HG03103 (cell line): ENCODE data around the gene SH3PXD2A.
"Not testable (repeated sequence)": the region's sequence is repeated elsewhere in the genome, so short reads cannot be mapped to it uniquely, and the experiment has no call there.

Experiments
- ATAC-seq: cut with Tn5 transposase; IDR thresholded peaks from one replicate; pipeline ENCODE4 v1.9.1; 2021; ENCODE audit warnings: low read depth; ENCODE audit not compliant: unreplicated experiment

The SH3PXD2A gene

DNA sequence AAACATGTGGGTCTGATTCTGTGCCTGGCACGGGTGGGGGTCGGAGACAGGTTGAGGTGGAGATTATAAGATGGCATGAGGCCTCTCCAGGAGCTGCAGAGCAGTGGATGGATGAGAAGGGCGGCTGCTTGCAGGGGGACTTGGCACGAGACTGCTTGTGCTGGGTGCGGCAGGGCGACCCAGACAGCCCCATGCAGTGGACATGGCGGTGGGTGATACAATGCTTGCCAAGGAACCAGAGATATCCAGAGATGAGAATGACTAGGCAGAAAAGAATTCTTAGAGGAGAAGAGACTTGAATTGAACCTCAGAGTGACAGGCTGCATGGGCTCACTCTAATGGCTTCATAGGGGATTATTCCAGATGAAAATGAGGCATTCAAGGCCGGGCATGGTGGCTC lies 216.4 kb downstream of the SH3PXD2A start:
- no peak for ATAC-seq

DNA sequence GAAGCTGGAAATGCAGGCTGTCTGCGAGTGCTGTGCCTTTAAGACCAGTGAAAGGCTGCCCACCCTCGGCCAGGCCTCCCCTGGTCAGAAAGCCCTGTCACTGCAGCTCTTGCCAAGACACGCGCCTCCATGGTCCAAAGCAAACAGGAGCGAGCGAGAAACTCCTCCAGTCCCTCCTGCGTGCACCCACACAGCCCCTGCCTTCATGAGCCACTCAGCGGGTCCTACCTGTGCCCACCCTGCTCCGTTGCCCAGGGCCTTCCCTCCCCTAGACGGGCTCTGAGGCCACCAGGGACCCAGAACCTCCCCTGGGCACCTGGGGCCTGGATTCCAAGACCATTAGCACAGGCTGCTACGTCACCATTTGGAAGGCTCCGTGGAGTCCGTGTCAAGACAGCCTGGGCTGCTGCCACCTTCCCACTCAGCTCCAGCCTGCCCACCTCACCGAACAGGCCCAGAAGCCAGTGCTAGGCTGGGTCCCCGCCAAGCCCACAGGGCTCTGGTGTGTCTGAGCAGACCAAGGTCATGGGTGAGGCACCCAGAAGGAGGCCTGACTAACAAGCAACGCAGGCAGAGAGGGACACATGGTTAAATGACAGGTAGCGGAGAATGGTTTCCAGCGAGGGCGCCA lies 217.3 kb downstream of the SH3PXD2A start:
- ATAC-seq = no peak

DNA sequence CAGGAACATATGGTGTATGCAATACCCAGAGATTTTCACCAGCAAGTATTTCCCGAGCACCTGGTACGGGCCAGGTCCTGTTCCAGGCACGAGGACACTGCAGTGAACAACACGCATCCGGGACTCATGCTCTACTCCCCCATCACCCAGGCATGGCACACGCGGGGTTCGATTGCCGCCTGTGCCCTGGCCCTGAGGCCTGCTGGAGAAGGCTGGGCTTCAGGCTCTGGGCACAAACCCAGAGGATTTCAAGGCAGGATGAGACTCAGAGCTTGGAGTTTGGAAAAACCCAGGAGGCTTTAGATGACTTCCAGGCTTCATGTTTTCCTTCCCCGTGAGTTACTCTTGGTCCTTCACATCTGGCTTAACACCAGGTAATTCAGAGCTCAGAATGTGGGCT lies 218.4 kb downstream of the SH3PXD2A start:
- ATAC-seq = no peak

DNA sequence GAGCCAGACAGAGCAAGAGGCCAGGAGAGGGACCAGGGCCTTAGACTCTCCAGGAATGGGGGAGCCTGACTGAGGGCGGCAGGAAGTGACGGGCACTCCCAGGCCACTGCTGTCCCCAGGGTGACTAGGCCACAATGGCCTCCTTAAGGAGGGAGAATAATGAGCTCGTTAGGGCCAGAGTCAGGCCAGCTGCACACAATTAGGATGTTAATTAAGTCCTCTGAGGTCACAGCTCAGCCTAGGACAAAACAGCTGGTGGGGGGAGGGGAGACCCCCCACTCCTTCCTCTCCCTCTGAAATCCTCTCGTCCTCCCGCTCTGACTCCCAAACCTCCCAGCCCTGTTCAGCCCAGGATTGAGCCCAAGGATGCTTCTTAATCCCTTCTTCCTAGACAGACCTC lies 218.9 kb downstream of the SH3PXD2A start:
- no peak for ATAC-seq

DNA sequence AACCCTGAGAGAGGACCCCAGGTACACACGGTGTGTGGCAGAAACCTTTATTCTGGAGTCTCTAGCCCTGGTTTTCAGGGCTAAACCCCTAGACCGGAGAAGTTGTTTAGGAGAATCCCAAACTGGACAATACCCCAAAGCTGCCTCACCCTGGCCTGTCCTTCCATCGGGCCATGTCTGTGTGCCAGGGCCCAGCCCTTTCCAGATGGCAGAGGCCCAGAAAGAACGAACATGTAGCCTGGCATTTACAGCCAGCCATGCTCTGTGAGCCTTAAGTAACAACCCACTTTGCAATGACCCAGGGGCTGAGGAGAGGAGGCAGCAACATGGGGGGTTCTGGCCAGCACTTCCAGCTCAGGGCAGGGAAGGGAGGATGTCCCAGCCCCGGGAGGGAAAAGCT lies 219.8 kb downstream of the SH3PXD2A start:
- no peak for ATAC-seq

DNA sequence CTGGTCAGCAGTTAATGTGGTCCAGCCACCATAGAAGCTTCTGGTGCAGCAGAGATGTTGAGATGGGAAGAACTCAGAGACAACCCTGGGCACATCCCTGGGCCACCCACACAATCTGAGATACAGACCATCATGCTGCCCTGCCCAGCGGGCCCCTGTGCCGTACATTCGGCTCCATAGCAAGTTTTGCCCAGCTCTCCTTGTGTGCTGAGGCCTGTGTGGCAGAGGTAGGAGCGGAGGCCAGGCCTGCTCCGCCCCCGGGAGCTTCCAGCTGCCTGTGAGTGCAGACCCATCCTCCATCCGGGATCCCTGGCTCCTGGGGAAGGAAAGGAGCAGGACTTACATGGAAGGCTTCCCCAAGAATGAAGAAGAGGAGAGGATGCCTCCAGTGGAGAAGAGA lies 221.5 kb downstream of the SH3PXD2A start:
- ATAC-seq = no peak

DNA sequence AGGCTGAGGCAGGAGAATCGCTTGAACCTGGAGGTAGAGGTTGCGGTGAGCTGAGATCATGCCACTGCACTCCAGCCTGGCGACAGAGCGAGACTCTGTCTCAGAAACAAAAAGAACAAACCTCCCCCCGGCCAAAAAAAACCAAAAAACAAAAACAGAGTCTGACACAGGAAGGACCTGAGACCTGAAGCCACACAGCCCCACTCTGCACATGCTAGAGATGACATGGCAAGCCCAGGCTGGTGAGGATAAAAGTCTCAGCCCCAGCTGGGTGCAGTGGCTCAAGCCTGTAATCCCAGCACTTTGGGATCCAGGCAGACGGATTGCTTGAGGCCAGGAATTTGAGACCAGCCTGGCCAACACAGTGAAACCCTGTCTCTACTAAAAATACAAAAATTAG lies 222.5 kb downstream of the SH3PXD2A start:
- ATAC-seq = not testable (repeated sequence)

DNA sequence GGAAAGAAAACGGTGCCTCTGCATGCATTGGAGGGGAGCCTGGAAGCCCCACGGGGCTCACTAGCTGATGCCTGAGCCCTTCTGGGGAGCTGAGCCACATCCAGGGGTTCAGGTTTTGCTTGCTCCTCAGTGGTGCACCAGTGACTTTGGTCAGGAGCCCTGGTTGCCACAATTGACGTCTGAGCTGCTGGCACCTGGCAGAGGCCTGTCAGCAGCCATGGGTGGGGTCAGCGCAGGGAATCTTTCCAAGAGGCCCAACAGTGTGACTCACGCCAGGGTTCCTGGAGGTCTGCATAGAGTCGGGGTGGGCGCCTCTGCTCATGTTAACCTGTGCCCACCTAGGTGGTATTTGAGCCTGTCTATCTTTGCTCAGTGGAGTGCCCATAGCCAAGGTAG lies 223.1 kb downstream of the SH3PXD2A start:
- no peak for ATAC-seq

DNA sequence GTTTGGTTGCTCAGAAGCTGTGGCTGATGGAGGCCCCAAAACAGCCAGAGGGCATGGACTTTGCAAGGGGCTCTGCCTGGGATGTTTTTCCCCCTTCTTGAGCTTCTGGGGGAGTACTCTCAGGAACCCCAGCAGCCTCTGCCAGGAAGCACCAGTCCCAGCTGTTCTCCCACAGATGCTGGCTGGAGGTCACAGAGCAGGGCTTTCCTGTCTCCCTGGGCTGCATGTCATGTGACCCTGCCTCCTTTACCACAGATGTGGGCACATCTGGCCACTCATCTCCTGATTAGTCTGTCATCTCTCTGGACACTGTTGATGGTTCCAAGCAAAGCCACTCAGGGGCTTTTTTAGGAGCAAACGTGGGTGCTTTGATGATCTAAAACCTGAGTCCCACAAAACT lies 225.2 kb downstream of the SH3PXD2A start:
- no peak for ATAC-seq

DNA sequence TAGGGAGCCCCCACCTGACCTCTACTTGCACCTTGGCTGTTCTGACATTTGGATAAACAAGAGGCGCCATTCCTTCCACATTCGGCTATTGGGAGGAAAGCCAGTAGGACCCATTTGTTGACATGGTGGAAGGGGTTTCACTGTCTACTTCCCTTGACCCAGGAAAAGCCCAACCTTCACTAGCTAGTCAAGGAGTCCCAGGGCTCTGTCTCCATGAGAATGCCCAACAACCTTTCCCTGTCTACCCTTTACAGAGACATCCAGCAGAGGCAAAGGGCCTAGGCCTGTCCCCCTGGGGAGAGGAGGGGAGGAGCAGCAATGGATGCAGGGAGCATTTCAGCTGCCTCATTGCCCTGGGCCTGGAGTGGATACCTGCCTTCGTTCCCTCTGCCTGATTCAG lies 225.8 kb downstream of the SH3PXD2A start:
- ATAC-seq = no peak

DNA sequence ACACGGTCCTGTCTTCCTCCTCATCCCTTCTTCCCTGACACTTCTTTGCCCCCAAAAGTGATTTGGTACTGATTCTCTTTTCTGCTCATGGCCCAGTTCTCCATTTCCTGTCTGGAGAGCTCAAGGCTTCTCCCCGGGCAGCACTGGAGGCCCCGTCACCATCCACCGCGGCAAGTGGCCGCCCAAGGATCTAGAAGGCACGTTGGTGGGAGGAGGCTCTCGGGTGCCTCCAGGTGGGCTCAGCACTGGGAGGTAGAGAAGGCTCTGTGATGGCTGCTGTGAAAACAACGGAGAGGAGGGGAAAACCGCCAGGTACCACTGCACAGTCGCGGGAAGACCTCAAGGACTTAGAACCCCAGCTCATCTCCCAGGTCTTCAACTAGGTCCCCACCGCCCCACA lies 227.5 kb downstream of the SH3PXD2A start:
- ATAC-seq = no peak

DNA sequence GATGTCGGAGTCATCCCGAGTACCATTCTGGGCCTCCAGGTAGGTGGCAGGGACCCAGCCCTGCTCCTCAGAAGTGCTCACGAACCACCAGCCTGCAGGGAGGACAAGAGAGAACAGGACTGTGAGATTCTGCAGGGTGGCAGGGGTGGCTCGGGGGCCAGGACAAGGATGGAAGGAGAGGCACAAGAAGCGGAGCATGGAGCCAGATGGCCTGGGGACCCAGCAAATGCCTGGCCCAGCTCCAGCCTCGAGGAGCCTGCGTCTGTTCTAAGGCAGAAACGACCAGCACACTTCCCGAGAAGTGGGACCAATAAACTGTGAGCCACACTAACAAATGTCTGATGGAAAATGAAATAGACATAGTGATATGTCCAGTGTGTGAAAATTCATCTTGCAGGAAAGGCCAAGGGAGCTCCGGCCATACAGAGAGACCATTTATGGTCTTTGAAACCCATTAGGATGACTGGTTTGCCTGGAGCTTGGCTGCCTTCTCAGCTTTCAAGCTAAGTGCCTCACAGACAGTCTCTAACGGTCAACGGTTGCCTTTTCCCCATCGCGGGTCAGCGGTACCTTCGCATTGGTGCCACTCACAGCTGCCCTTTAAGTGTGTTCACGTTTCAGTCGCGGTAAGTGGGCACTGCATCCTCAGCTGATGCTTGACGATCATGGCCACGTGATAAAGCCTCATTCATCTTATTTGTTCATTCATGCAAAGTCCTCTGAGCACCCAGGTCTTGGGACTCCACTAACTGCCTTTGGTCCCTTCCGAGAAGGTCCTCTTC lies 228.1 kb downstream of the SH3PXD2A start:
- no peak for ATAC-seq

DNA sequence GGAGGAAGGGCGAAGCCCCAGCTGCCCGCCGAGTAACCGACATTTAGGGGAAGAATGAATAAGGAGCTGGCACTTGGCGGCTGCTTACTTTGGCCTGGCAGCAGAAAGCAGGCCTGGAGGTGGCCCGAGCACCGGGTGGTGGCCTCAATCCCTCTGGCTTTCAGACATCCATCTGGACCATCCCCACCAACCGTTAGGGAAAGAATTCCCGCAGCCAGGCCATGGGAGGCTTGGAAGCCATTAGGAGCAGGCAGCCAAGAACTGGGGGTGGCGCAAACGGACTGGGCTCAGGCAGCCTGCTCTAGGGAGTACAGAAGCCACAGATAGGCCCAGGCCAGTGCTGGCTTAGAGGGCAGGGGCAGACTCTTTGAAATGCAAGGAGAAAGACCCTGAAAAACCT lies 229.2 kb downstream of the SH3PXD2A start:
- ATAC-seq = no peak

DNA sequence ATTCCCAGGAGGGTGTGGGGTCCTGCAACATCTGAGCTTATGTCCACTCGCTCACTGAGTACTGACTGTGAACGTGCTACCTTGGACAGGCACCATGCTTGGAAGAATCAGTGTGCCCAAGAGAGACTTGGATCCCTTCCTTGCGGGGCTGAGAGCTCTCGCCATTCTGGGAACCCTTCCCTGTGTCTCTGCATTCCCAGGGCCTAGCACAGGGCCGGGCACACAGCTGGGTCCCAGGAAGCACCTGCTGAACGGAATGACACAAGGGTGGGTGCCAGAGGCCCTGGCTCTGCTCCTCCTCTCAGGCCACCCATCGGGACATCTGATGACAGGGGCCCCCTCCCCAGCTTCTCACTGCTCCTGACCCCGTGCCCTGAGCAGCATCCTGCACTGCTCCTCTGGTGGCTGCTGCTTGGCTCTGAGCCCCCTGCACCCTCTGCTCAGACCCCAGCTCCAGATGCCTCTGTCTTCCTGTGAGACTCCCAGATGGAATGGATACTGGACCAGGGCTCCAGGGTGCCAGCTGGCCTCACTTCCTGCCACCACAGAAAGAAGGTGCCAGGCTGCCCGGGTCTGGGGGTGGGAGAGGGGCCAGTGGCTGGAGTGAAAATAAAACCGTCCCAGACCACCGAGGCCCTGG lies 232.3 kb downstream of the SH3PXD2A start:
- no peak for ATAC-seq

DNA sequence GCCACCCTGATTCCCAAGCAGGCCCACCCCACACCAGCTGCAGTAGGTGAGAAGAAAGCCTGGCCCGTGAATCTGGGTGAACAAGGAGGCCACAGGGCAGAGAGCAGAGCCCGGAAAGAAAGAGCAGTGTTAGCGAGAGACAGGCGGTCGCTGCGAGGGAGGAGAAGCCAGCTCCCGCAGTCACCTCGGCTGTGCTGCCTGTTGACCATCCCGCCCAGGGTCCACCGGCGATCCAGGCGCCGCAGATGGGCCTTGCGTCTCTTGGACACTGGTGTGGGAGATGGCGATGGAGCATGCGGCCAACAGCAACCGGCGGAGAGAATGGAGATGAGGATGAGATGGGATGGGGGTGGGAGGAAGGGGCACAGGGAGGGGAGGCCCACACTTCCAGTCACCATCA lies 233.1 kb downstream of the SH3PXD2A start:
- ATAC-seq = no peak

DNA sequence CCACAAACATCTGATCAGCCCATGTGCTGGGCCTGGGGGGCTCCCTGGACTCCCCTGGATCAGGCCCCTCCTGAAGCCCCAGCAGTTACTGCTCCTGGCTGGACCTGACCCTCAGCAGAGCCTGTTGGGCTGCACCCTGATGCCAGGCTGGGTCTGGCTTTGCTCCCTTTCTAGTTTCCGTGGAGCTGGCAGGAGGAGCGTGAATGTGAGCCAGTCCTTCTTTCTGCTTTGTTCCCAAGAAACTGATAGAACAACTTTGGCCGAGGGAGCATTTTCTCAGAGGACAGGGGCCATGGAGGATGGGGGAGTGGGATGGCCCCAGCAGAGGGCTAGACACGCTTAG lies 233.6 kb downstream of the SH3PXD2A start:
- no peak for ATAC-seq

DNA sequence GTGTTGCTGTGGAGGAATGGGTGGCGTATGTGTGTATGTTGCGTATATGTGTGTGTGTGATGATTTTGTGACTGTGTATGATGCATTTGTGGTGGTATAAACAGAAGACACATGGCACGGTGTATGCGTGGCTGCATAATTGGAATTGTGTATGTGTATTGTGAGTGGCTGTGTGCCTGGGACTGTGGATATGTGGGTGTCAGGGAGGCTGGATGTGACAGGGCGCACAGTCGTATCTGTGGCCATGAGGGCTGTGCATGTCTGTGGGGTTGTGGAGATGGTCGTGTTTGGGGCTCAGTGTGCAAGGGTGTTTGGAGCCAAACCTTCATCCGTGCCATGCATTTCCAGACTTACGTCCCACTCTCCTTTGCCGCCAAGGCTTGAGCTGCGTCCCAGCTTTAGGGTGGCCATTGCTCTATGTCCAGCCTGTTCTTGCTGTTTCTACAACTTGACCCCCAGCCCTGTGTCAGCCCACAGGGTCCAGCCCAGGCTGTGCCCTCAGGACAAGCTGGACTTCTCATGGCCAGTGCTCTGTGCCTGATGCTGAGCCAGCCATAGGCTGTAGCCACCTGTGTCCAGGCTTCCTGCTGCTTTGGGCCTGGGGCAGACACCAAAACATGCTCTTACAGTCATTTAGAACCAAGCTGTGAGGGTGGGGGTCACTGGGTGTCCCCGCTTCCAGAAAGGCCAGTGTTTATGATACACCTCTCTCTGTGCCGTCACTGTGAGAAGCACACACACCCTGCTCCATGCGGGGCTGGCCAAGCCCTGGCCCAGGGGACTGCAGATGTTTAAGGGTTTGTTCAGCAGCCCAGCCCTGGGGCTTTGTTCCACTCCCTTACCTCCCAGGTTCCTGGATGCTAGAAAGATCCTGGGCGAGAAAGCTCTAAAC lies 234.2 kb downstream of the SH3PXD2A start:
- ATAC-seq = no peak

DNA sequence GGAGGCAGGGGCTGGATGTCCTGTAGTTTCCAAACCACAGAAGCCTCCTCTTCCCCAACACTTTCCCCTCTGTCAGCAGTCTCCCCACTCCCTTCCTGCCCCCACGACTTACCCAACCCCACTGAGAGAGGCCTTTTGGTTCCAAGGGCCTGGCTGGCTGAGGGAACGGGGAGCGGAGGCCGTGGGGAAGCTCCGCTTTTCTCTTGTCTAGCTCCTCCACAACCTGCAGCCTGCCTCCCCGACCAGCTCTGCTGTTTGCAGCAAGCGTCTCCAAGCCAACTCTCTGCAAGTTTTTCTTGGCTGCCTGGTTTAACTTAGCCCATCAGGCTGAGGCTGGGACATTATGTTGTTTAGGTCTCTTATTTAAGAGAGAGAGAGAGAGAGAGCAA lies 235.0 kb downstream of the SH3PXD2A start:
- no peak for ATAC-seq

DNA sequence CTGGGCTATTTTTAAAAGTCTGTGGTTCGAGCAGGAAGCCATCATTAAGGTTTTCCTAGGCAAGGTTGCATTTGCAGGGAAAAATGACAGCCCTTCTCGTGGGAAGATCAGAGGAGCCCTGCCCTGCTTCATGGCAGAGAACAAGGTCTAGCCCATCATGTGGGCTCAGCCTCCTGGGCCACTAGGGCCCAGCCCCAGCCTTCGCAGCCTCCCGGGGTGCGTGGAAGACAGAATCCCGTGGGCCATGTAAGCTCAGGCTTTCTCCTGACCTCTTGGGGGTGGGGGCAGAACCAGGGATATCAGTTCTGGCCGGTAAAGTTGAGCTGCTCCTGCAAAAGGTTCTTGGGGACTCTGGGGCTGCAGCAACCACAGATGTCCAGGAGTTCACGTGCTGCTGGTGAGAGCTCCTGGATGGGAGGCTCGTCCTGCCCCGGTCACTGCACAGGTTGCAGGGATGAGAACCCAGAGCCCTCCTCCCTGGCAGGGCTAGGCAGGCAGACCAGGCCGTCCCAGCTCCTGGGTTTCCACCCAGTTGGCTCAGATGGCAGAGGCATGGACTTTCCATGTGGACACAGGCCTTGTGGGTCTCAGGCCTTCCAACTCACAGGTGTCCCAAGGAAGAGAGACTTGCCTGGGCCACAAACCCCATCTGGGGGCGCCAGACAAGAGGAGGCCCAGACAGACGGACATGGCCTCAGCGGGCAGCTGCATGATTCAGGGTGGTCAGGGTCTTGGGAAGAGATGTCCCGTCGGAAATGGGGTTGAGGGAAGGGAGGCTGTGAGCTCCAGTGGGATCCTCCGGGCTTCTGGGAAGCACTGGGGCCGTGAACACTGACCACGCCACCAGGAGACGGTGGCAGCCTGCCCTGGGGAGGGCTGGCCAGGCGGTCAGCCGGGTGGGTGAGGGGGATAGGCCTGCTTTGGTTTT lies 235.7 kb downstream of the SH3PXD2A start:
- no peak for ATAC-seq
